Heart left ventricle (tissue), 13 donors: Measurements from ENCODE around the gene RUNX2.

Source experiments
- POLR2A ChIP-seq, 2 donors: fragments of 450-650 bp; IDR thresholded peaks; one replicate each; pipeline ENCODE4 v1.6.1; 2017; ENCODE audit warnings: antibody characterized with exemption in 2 of 2, mild to moderate bottlenecking in 2 of 2, moderate library complexity in 2 of 2
- TF ChIP-seq, protein P1 (sequence below), 12 donors: fragments of 200-600 bp; sonication (generic) in 4 of 12; IDR thresholded peaks; one replicate each; pipeline versions ENCODE4 v1.5.0 to v1.8.0; 2018 to 2022; ENCODE audit warnings: antibody characterized with exemption in 12 of 12, mild to moderate bottlenecking in 5 of 12
- donor health status: ischemic (EF 13 %, LVEDD 7.1; RV severe dilation, severe dysfunction).
- donor health status: DM: no; HTN: yes; CAD: no.
- donor health status: DM: no; HTN: no; CAD: no.
- donor health status: ischemic (EF 25% LVEDD 6.9; RV normal size, moderate dysfunction).
- donor health status: ischemic (EF 25% LVEDD 5.7; RV mildly dilated, moderate dysfunction).
- donor health status: ischemic (EF 35%, LVEDD 5.7; RV mildly dilated, moderate dysfunction).
- donor health status: nonischemic (EF 11% LVEDD 7.7; RV severe dilation, severe dysfunction).
- donor health status: DM: yes; HTN: yes; CAD: no.
- donor health status: PGD.
- donor health status: ischemic (EF 29% LVEDD 5.4; RV normal size, mild dysfunction).
- donor health status: nonischemic (EF 23%, LVEDD 6.1; RV moderate dilation, normal function).

DNA sequence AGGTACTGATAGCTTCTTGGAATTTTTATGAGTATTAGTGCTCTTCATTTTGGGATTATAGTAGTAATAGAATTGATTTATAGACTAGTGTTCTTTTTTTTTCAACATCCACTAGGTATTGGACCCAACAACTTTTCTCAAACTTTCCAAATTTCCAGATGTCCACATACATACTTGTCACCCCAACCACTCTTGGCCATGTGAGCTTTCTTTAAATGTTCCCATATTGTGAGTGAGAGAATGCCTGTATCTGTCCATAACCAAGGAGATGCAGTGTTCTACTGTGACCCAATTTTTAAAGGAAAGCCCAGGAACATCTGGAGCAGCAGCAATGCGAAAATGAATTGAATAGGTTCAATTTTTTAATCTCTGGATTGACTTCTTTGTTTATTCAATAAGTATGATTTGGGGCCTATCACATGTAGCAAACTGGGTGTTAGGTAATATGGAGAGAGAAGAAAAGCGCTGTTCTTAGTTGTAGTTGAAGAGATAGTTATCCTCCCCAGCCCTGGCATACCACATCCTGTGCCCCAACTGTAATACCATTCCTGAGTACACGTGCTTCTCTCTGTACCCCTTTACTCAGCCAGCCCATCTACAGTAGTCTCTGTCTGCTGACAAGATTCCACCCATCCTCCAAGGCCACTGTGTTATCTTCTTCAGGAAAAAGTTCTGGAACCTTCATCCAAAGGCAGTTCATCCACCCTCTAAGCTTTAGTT lies 166.4 kb downstream of the RUNX2 start:
- TF ChIP-seq, protein P1, sequence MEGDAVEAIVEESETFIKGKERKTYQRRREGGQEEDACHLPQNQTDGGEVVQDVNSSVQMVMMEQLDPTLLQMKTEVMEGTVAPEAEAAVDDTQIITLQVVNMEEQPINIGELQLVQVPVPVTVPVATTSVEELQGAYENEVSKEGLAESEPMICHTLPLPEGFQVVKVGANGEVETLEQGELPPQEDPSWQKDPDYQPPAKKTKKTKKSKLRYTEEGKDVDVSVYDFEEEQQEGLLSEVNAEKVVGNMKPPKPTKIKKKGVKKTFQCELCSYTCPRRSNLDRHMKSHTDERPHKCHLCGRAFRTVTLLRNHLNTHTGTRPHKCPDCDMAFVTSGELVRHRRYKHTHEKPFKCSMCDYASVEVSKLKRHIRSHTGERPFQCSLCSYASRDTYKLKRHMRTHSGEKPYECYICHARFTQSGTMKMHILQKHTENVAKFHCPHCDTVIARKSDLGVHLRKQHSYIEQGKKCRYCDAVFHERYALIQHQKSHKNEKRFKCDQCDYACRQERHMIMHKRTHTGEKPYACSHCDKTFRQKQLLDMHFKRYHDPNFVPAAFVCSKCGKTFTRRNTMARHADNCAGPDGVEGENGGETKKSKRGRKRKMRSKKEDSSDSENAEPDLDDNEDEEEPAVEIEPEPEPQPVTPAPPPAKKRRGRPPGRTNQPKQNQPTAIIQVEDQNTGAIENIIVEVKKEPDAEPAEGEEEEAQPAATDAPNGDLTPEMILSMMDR (IDR thresholded peaks at IDR 0.05), result no peak
- no peak for TF ChIP-seq POLR2A (IDR thresholded peaks at IDR 0.05)
